Measurements from ENCODE around the gene TOX2.

Gene TOX2

DNA sequence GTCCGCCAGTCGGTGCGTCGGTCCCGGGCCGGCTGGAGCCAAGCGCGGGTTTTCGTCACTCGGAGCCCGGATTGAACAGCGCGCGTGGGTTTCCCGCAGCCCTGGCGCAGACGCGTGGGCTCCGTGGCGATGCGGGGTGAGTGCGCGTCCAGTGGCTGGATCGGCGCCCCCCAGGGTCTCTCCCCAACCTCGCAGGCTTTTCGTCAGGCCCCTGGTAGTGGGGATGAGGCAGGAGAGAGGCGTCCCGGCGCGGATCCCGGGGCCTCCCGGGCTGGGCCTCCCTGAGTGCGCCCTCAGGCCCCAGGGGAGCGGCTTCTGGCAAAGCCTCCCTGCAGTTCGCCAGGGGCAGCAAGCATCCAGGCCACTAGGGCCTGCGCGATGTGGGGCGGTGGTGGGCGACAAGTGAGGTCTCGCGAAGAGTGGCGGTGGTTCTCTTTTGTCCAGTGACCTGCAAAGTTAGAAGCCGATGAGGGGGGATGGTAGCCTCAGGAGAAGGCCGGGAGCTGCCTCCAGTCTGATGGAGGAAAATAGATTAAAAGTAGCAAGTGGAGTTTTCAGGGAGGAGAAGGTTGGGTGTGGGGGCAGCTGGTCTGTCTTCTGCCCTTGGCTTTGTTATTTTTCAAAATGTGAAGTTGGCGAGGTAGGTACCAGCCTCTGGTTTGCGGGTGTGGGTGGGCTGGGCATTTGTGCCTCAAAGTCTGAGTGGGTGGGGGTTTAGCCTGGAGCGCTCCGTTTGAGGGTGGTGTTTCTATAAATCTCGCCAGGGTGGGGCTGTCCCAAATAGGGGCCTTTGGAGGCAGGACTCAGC lies 1.6 kb downstream of the TOX2 start:
- DNase-seq, result no peak

DNA sequence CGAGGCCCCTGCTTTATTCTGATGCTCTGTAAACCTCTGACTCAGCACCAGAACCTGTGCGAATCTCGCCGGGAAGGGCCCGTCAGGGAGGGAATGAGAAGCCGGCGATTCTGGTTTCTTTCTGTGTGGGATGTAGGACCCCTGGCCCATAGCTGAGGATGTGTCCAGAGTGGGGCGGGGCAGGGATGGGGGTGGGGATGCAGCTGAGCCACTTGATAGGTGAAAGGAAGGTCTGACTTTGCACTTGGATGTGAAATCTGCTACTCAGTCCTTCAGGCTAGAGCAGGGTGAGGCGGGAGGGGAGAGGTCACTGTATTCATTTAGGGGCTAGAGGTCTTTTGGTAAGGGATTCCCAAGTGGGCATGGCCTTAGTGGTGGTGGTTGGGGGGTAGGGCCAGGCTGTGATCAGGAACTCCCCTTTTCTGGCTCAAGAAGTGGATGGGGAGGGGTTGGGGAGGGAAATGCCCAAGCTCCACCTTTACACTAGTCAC lies 2.3 kb downstream of the TOX2 start:
- DNase-seq, result no peak

DNA sequence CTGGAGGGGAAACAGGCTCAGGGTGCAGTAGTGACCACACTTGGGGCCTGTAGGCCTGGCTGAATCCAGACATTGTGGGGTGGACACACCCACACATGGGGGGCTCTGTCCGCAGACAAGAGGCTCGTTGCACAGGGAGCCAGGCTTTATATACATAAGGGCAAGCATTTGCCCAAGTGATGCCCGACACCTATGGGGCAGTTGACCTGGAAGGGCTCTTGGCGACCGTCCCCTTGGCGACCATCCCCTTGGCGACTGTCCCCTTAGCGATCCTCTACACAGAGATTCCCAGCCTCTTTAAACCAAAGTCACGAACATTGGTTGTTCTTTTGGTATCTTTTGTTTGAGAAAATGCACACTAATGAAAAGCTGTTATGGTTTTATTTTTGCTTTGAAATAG lies 2.7 kb downstream of the TOX2 start:
- DNase-seq, result no peak

DNA sequence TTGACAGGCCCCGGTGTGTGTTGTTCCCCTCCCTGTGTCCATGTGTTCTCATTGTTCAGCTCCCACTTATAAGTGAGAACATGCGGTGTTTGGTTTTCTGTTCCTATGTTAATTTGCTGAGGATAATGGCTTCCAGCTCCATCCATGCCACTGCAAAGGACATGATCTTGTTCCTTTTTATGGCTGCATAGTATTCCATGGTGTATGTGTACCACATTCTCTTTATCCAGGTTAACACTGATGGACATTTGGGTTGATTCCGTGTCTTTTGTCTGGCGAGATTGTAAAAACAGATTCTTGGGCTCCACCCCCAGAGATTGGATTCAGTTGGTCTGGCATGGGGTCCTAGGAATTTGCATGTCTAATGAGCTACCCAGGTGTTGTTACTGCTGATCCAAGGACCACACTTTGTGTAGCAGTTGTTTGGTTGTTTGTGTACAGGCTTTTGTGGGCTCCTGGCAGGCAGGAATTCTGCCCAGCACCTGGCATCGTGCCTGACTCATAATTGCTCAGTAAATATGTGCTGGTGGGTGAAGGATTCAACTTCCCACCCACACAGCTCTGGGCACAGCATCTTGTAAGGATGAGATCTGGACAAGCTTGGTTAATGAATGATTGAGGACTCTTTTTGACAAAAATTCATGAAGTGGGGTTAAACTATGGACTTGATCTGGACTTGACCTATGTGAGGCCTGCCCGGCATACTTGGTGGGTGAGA lies 5.2 kb downstream of the TOX2 start:
- no peak for DNase-seq

DNA sequence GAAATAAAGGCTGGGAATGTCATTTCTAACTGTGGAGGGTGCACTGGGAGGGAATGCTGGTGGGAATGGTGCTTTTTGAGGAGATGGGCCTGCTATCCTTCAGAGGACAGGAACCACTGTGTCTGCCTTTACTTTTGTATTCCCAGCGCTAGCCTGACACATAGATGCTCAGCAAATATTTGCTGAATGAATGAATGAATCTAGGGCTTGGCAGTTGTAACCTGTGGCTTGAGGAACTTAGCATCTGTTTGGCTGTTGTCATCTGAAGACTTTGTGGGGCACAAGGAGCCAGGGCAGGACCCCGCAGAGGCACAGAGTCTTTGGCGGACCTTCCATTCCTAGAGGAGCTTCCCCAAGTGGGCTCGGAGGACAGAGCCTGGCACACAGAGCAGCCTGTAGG lies 6.1 kb downstream of the TOX2 start:
- DNase-seq, result no peak

DNA sequence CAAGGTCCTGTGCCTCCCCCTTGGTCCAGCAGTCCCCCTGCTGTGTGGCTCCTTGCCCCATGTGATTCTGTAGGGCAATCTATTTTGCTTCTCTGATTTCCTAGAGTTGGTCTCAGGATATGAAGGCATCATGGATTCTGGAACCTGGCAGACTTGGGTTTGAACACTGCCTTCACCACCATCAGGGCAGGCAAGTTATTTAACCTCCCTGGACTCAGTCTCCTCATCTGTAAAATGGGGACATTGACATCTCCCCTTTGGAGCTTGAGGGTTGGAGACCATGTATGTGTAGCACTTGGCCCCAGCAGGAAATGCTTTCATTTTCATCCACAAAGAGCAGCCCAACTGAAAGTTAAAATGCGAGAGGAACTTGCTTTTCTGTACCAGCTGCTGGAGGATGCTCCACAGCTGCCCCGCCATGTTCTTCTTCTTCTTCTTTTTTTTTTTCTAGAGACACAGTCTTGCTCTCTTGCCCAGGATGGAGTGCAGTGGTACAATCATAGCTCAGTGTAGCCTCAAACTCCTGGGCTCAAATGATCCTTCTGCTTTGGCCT lies 6.7 kb downstream of the TOX2 start:
- no peak for DNase-seq

DNA sequence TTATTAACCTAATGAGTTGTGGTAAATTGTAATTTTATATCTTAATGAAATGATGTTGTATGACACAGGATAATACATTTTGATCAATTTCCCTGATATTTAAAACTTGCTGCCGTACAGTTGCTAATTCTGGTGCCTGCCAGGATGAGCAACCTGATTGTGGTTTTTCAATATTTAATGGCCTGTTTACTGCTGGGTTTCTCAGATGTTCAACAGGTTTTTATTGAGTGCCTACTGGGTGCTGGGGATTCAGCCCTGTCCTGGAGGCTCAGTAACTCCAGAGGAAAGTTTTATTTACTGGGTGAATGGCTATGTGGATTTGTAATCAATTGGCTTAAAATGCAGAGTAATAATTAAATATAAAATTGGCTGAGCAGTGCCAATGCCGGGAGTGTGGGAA lies 8.0 kb downstream of the TOX2 start:
- DNase-seq, result no peak

DNA sequence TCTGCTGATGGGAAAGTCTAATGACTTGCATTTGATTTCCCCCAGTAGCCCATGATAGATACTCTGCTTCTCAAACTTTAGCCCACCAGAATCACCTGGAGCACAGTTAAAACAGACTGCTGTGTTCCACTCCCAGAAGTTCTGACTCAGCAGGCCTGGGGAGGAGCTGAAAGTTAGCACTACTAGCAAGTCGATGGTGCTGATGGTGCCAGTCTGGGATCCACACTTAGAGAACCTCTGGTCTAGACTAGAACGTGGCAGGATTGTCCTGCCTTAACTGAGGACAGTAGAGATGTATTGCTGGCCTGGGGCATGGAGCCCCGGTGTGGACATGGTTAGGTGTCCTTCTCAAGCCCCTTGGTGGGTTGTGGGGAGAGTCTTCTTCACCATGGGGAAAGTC lies 8.7 kb downstream of the TOX2 start:
- DNase-seq, result no peak

DNA sequence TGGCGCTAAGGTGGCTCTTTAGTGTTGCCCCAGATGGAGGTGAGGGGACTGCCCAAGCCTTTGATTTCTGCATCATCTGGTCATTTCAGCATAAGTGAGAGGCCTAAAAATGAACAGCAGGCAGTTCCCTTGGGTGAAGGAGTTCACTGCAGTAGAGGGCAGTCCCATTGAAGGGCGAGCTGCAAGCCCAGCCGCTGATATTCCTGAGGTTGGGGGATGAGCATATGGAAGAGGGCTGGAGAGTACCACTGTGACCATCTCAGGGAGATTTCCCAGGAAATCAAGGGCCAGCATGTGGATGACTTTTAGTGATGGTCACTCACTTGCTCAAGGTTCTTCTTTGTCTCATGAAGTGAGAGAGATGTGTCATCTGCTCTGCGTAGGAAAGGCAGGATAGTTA lies 9.3 kb downstream of the TOX2 start:
- no peak for DNase-seq

DNA sequence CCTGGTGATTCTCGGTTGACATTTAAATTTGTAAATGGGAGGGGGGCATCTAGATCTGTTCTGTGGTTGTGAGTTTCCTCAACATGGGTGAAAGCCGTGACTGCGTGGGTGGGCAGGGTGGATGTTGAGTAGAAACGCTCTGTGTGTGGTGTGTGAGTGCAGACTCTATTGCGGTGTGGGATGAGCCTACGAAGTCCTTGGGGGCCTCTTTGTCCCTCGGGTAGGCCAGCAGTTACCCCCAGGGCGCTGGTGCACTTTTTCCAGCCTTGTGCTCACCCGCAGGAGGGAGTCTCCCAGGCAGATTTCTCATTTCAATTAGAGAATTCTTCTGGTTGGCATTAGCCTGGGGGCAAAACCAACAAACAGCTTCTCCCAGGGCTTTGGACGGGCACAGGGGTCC lies 10.6 kb downstream of the TOX2 start:
- DNase-seq, result no peak

DNA sequence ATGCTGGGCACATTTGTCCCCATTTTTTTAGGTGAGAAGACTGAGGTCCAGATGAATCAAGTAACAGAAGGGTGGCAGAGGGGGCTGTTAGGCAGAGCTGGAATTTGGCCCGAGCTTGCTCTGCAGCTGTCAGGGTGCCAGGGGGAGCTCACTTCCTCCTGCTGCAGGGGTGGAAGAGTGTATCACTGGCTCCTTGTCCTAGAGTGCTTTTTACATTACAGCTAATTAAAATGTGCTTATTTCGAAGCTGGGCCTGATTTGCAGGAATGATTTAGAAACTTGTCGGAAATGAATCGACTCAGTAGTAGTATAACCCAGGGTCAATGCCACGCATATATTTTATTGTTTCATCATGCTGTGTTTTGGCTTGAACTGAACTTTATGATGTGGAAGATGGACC lies 11.1 kb downstream of the TOX2 start:
- DNase-seq, result no peak

DNA sequence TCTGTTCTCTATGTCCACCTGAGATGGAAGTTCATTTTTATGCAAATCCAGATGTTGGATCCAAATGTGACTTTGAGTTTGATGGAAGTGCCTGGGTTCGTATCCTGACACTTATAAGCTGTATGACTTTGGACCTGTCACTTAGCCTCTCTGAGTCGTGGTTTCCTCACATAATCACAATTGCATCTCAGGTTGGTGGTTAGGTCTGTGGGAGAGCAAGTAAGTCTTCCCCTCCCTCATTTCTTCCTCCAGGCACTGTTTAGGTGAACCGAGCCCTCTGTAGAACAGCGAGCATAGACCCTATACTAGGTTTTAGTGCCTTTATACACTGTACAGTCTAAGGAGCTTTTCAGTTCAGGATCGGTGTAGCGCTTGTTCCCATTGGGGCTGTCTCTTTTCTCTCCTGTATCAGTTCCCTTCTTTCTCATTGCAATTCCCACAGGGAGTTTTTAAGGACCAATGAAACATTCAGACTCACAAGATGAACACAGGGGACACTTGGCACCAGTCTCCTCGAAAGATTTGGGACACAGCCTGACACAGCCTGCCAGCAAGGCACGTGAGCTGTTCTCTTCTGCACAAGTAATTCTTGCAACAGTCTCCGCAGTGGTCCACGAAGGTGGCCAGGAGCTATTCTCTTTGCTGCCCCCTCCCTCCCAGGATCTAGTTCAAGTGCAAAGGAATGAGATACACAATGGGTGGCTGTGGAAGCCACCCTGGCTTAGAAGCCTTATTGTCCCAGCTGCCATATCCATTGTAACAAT lies 11.8 kb downstream of the TOX2 start:
- DNase-seq, result no peak

DNA sequence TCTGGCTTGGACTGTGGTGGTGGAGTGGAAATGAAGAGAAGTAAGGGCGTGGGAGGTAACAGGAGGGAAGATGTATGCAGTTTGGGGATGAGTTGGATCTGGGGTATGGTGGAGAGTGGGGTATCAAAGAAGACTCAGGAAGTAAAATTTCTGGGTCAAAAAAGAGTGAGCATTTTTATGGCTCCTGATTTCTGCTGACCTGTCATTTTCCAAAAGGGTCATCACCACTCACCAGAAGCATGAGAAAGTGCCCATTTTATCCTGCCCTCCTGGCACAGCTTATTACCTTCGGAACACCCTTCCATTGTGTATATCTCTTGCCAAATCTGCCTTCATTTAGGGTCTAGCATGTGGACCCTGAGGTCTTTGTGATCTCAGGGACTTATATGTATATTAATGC lies 17.3 kb downstream of the TOX2 start:
- DNase-seq, result no peak

DNA sequence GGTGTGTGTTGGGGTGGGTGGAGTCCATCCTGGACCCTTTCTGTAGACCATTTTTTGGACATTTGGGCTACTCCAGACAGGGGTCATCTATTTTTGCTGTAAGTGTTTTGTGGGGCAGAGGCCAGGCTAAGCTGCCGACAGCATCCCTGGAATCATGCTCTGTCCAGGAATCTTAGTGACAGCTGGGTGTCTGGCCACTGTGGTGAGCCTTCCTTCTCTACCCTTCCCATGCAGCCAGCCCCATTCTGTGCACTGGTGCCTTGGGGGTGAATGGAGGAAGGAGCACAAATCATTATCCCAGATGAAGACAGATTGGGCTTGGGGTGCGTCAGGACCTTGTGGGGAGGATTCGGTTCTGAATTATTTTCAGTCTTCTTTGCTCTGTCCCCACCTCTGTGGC lies 20.2 kb downstream of the TOX2 start:
- DNase-seq, result no peak

DNA sequence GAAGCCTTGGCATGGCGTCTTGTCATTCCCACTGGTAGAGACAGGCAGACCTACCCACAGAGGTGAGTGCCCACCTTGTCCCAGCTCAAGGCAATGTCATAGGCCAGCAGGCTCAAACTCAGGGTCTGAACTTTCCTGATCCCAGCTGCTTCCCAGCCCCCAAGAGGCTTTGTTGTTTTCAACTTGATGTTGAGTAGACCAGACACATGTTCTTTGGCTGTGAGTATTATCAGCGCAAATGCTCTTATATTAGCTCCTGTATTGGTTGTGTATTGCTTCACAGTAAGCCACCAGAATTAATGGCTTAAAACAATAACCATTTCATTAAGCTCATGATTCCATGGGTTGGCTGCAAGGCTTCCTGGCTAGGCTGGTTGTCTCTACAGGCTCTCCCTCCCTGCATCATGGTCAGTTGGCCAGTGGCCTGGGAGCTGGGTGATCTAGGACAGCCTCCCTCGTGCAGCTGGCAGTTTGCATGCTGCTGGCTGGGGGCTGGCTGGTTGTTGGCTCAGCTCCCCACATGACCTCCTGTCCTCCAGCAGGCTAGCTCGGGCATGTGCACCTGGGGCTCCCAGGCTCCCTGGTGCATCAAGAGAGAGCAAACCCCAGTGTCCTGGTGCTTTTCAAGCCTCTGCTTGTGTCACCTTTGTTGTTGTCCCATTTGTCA lies 21.6 kb downstream of the TOX2 start:
- DNase-seq, result no peak

DNA sequence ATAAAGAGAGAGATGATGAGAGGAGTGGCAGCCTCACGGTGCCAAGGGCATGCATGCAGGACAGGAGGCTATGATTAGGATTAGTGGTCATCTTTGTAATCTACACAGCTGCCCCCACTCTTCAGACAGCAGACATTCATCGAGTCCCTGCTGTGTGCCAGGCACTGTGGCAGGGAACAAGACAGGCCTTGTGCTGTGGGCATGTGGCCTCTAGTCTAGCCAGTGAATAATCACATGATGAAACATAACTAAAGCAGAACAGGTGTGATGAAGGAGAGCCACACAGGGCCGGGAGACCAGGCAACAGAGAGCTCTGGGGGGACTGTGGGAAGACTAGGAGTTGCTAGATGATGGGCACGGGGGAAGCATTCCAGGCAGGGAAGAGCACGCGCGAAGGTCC lies 22.2 kb downstream of the TOX2 start:
- no peak for DNase-seq

DNA sequence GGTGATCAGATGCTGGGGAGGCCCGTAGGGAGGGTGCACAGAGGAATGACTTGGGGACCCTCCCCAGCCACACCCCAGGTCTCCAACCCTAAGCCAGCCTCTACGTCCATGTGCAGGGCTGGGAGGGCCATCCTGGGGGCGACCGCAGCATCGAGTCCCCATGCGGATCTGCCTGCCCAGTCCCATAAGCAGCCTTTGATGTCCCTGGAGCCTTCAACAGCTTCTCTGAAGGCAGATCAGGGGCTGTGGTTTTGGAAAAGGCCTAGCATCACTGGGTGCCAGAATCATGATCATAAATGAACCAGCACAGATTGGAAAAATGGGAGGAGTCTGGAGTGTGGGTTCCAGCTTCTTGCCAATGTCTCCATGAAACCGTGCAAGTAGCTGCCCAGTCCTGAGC lies 22.9 kb downstream of the TOX2 start:
- DNase-seq, result no peak

DNA sequence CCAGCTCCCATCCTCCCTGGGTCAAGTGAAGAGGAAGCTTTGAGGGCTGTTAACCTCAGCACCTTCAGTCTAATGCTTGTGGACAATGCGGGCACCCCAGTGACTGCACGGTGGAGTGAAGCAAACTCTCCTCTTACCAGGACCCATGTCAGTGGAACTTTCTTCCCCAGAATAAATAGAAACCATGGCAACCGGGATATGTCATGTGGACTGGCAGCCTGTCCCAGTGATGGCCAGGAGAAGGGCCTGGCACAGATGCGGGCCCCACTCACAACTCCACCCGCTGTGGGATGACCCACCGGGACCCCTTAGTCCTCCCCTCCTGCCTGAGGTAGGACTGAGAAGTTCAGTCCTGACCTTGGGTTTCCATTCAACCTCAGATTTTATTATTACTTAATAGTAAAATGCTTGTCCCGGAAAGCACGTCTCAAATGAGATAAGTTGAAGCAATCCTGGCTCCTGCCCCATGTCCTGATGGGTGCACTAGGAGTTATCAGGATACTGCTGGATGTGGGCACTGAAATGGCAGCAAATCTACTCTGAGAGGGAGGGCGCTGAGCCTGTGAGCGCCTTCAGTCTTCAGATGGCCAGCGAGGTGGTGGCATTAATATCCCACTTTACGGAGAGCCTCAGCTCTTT lies 23.5 kb downstream of the TOX2 start:
- no peak for DNase-seq

DNA sequence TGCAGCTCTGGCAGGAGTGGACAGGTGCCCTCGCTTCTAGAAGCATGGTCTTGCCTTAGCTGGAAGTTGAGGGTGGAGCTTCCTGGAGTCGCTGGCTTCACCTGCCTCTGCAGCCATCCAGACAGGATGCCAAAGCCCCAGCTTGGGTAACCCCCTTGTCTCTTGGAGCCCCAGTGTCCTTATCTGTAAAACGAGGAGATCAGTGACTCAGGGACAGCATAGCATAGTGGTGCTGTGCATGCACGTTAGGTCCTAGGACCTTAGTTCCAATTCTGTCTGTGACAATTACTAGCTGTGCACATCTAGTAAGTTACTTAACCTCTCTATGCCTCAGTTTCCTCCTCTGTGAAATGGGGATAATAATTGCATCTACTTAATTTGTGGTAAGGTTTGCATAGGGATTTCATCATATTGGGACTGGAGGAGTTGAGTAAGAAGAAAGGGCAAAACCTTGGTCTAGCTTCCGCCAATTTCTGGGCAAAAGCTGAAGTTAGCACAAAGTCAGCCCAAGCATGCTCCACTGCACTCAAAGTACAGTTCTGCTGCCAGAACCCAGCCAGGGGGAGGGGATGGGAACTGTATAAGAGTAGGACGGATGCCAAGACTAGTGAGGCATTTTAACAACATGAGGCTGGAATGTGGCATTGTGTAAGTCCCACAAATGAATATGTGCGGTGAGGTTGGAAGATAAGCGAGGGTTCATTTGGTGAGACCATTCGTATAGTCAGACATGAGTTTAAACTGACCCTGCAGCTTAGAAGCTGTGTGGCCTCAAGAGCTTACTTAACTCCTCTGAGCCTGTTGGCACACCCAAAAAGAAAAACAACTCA lies 24.5 kb downstream of the TOX2 start:
- no peak for DNase-seq

DNA sequence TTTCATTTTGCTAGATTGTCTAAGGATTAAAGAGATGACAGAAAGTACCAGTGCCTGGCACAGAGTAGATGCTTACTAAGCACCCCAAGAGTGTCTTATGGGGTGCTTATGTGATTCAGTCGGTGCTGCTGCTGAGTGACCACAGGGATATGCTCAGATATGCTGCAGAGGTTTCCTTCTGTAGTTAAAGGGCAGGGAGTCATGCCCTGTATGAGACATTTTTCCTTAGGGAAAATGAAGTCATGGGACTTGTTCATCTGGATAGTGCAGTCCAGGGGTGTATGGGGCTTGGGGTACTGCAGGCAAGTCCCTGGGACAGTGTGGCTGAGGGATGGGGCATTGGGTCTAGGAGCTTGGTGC lies 25.1 kb downstream of the TOX2 start:
- no peak for DNase-seq

DNA sequence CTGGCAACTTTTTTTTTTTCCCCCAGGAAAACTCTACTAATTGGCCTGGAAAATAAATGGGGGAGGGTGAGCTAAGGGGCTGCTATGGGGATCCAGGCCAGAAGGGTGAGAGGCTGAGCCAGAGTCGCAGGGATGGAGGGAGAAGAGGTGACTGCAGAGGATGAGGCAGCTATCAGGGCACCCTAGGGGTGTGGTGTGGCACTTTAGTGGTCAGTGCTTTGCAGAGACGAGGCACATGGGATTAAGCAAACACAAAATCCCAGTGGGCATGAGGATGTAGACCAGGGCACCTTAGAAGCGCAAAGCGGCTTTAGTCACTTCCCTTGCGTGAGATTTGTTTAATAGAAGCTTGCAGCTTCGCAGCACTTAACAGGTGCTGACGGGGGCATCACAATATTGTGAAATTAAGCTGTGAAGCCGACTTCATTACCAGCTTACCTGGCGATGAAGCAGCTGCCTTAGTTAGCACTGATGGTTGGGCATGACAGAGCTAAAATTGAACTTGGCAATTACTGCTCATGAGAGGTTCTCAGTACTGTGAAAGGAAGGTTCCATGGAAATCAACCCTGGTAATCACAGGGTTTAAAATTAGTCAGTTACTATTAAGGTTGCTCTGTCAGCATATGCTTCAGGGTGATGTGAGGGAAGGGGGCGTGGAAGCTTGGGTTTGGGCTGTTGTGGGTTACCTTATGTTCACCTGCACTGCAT lies 26.0 kb downstream of the TOX2 start:
- DNase-seq, result no peak

Measured in NCI-H524 (cell line).